Measurements from ENCODE around the gene MUS81.
A peak's percentile ranks its signal among the peaks of the same experiment; 100 is the strongest.

Gene MUS81

GRCh38 chr11:65852508-65853245, 7.6 kb upstream of the MUS81 start:
- Mint-ChIP-seq H3K36me3 (ENCODE audit: low read depth) (peaks cover 72% of the 10 kb centered on the region), H3K27me3 (peaks cover 4% of the 10 kb centered on the region), H3K9me3 (no peaks in the 10 kb centered on the region), H3K4me3 (no peak overlapping the region), H3K4me1 (ENCODE audit: low read depth) (peaks cover 59% of the 10 kb centered on the region), H3K27ac (no peak overlapping the region)
- intact Hi-C loops (cut with micrococcal nuclease): no loop called here

GRCh38 chr11:65853246-65853979, 6.8 kb upstream of the MUS81 start:
- Mint-ChIP-seq H3K27ac (peak overlapping the region; percentile 70), H3K9me3 (no peaks in the 10 kb centered on the region), H3K36me3 (ENCODE audit: low read depth) (peaks cover 77% of the 10 kb centered on the region), H3K27me3 (no peaks in the 10 kb centered on the region), H3K4me1 (ENCODE audit: low read depth) (peaks cover 62% of the 10 kb centered on the region), H3K4me3 (no peak overlapping the region)
- intact Hi-C loops (cut with micrococcal nuclease): no loop called here

- Mint-ChIP-seq H3K4me1 (ENCODE audit: low read depth) (peaks cover 67% of the 10 kb centered on the region), H3K4me3 (peak overlapping the region; percentile 23), H3K27ac (peak overlapping the region; percentile 70), H3K27me3 (no peaks in the 10 kb centered on the region), H3K36me3 (ENCODE audit: low read depth) (peaks cover 81% of the 10 kb centered on the region), H3K9me3 (no peaks in the 10 kb centered on the region)
- intact Hi-C loops (cut with micrococcal nuclease): no loop called here
Observed at GRCh38 chr11:65854161-65854592, 6.1 kb upstream of the MUS81 start.

GRCh38 chr11:65854852-65855837, 5.1 kb upstream of the MUS81 start:
- intact Hi-C loops (cut with micrococcal nuclease): no loop called here
- Mint-ChIP-seq H3K9me3 (no peaks in the 10 kb centered on the region), H3K4me1 (ENCODE audit: low read depth) (peaks cover 65% of the 10 kb centered on the region), H3K4me3 (peak overlapping the region; percentile 34), H3K27me3 (no peaks in the 10 kb centered on the region), H3K36me3 (ENCODE audit: low read depth) (peaks cover 87% of the 10 kb centered on the region), H3K27ac (peak overlapping the region; percentile 96)

GRCh38 chr11:65855927-65856363, 4.3 kb upstream of the MUS81 start:
- Mint-ChIP-seq H3K4me1 (ENCODE audit: low read depth) (peaks cover 67% of the 10 kb centered on the region), H3K9me3 (no peaks in the 10 kb centered on the region), H3K27ac (peak overlapping the region; percentile 96), H3K4me3 (peak overlapping the region; percentile 98), H3K36me3 (ENCODE audit: low read depth) (peaks cover 89% of the 10 kb centered on the region), H3K27me3 (no peaks in the 10 kb centered on the region)
- intact Hi-C loops (cut with micrococcal nuclease): no loop called here

GRCh38 chr11:65856689-65857499, 3.3 kb upstream of the MUS81 start:
- H3K36me3 Mint-ChIP-seq (ENCODE audit: low read depth): peaks cover 89% of the 10 kb centered on the region
- intact Hi-C loops (cut with micrococcal nuclease): no loop called here
- H3K27ac Mint-ChIP-seq: peak overlapping the region; percentile 96
- no peaks in the 10 kb centered on the region for H3K9me3 Mint-ChIP-seq
- H3K4me1 Mint-ChIP-seq (ENCODE audit: low read depth): peaks cover 72% of the 10 kb centered on the region
- H3K27me3 Mint-ChIP-seq: no peaks in the 10 kb centered on the region
- H3K4me3 Mint-ChIP-seq: peak overlapping the region; percentile 98

- intact Hi-C loops (cut with micrococcal nuclease): no loop called here
- Mint-ChIP-seq H3K27me3 (no peaks in the 10 kb centered on the region), H3K27ac (peak overlapping the region; percentile 96), H3K9me3 (no peaks in the 10 kb centered on the region), H3K4me3 (peak overlapping the region; percentile 98), H3K36me3 (ENCODE audit: low read depth) (peaks cover 89% of the 10 kb centered on the region), H3K4me1 (ENCODE audit: low read depth) (peaks cover 74% of the 10 kb centered on the region)
Observed at GRCh38 chr11:65857500-65857852, 2.8 kb upstream of the MUS81 start.

- Mint-ChIP-seq H3K4me1 (ENCODE audit: low read depth) (peaks cover 79% of the 10 kb centered on the region), H3K36me3 (ENCODE audit: low read depth) (peaks cover 89% of the 10 kb centered on the region), H3K27me3 (no peaks in the 10 kb centered on the region), H3K9me3 (no peaks in the 10 kb centered on the region), H3K27ac (peak within 1 kb of the TSS; percentile 96), H3K4me3 (peak within 1 kb of the TSS; percentile 98)
- intact Hi-C loops (cut with micrococcal nuclease): loop anchor here (2.0 kb wide), 1 partner anchor 25 kb away; the partner anchor contains the start of gene SNX32
Observed at GRCh38 chr11:65857853-65858680, 2.2 kb upstream of the MUS81 start, which contains the start of gene CFL1. TSS of gene CFL1 (minus strand) at chr11:65858180. CDS start at chr11:65858099, 81 bp downstream.

- H3K9me3 Mint-ChIP-seq: no peaks in the 10 kb centered on the region
- H3K36me3 Mint-ChIP-seq (ENCODE audit: low read depth): peaks cover 89% of the 10 kb centered on the region
- H3K27ac Mint-ChIP-seq: peak overlapping the region; percentile 96
- peak overlapping the region; percentile 82 for H3K4me3 Mint-ChIP-seq
- H3K27me3 Mint-ChIP-seq: no peaks in the 10 kb centered on the region
- intact Hi-C loops (cut with micrococcal nuclease): loop anchor here (2.0 kb wide), 1 partner anchor 26 kb away; the partner anchor contains the start of gene SNX32
- H3K4me1 Mint-ChIP-seq (ENCODE audit: low read depth): peaks cover 78% of the 10 kb centered on the region
Observed at GRCh38 chr11:65858681-65859087, 1.5 kb upstream of the MUS81 start.

- Mint-ChIP-seq H3K4me1 (ENCODE audit: low read depth) (peaks cover 73% of the 10 kb centered on the region), H3K9me3 (no peaks in the 10 kb centered on the region), H3K36me3 (ENCODE audit: low read depth) (peaks cover 89% of the 10 kb centered on the region), H3K27me3 (no peaks in the 10 kb centered on the region), H3K27ac (peak overlapping the region; percentile 96), H3K4me3 (peak overlapping the region; percentile 82)
- intact Hi-C loops (cut with micrococcal nuclease): loop anchor here (2.0 kb wide), 1 partner anchor 26 kb away; the partner anchor contains the start of gene SNX32
Observed at GRCh38 chr11:65859095-65859811, 980 bp upstream of the MUS81 start.

GRCh38 chr11:65859812-65860277, 388 bp upstream of the MUS81 start:
- H3K9me3 Mint-ChIP-seq: no peaks in the 10 kb centered on the region
- H3K36me3 Mint-ChIP-seq (ENCODE audit: low read depth): peaks cover 89% of the 10 kb centered on the region
- peak overlapping the region; percentile 96 for H3K27ac Mint-ChIP-seq
- H3K4me3 Mint-ChIP-seq: peak overlapping the region; percentile 82
- no peaks in the 10 kb centered on the region for H3K27me3 Mint-ChIP-seq
- intact Hi-C loops (cut with micrococcal nuclease): loop anchor here (2.0 kb wide), 1 partner anchor 27 kb away; the partner anchor contains the start of gene SNX32
- peaks cover 67% of the 10 kb centered on the region for H3K4me1 Mint-ChIP-seq (ENCODE audit: low read depth)
